Measurements from ENCODE around the gene CPLX3.

CPLX3 gene

GRCh38 chr15:74804935-74805334 is 21.5 kb upstream of the CPLX3 start:
- no peak for DNase-seq

GRCh38 chr15:74807282-74807681 is 19.1 kb upstream of the CPLX3 start:
- DNase-seq, result no peak

- DNase-seq, result no peak
Measured at GRCh38 chr15:74808078-74808839, 18.2 kb upstream of the CPLX3 start.

- DNase-seq, result no peak
Measured at GRCh38 chr15:74808840-74809229, 17.6 kb upstream of the CPLX3 start.

- DNase-seq, result no peak
Measured at GRCh38 chr15:74809242-74809641, 17.2 kb upstream of the CPLX3 start.

GRCh38 chr15:74809956-74810355 is 16.5 kb upstream of the CPLX3 start:
- no peak for DNase-seq

GRCh38 chr15:74812533-74812932 is 13.9 kb upstream of the CPLX3 start, which contains the start of gene LMAN1L:
Gene LMAN1L, plus strand, starts transcription at chr15:74812835. Its CDS starts 20 bp downstream, at chr15:74812855.
- no peak for DNase-seq

GRCh38 chr15:74815121-74815934 is 11.1 kb upstream of the CPLX3 start:
- DNase-seq, result no peak

- DNase-seq, result no peak
Measured at GRCh38 chr15:74815961-74816360, 10.5 kb upstream of the CPLX3 start.

GRCh38 chr15:74816624-74817369 is 9.6 kb upstream of the CPLX3 start:
- no peak for DNase-seq

- DNase-seq, result no peak
Measured at GRCh38 chr15:74817370-74817737, 9.1 kb upstream of the CPLX3 start.

- no peak for DNase-seq
Measured at GRCh38 chr15:74820056-74820455, 6.4 kb upstream of the CPLX3 start.

- no peak for DNase-seq
Measured at GRCh38 chr15:74821091-74821789, 5.2 kb upstream of the CPLX3 start.

- no peak for DNase-seq
Measured at GRCh38 chr15:74821790-74822158, 4.7 kb upstream of the CPLX3 start.

GRCh38 chr15:74822233-74822632 is 4.2 kb upstream of the CPLX3 start:
- DNase-seq, result no peak

GRCh38 chr15:74823324-74823723 is 3.1 kb upstream of the CPLX3 start:
- no peak for DNase-seq

- no peak for DNase-seq
Measured at GRCh38 chr15:74824976-74825375, 1.5 kb upstream of the CPLX3 start.

GRCh38 chr15:74825866-74826265 is 561 bp upstream of the CPLX3 start:
- no peak for DNase-seq

GRCh38 chr15:74826921-74827320 is 494 bp downstream of the CPLX3 start:
- DNase-seq, result no peak

GRCh38 chr15:74827614-74828013 is 1.2 kb downstream of the CPLX3 start:
- DNase-seq, result no peak

- no peak for DNase-seq
Measured at GRCh38 chr15:74828835-74829234, 2.4 kb downstream of the CPLX3 start.

- DNase-seq, result no peak
Measured at GRCh38 chr15:74829486-74829885, 3.1 kb downstream of the CPLX3 start.

GRCh38 chr15:74829991-74830390 is 3.6 kb downstream of the CPLX3 start:
- no peak for DNase-seq
